Activated CD8-positive, alpha-beta T cell treated with anti-CD3 and anti-CD28 coated beads, Interleukin-2, amount 10 ng/mL, durations not matched to agents 7 days and 5 days (primary cell): Measurements from ENCODE around the gene MMP11. TPM values are rescaled to one million over a fixed set of nuclear protein-coding genes. Genes with fewer than 3 reads are reported as not detected.

Experiments used
- ATAC-seq: fragments of 150-1000 bp; cut with Tn5 transposase; one replicate; pipeline ENCODE4 v1.10.0; 2021; ENCODE audit warnings: moderate library complexity
- CTCF ChIA-PET: fragments of 350-600 bp; sonication (Branson Sonifier 250); formaldehyde crosslinking; loops from one replicate; lab custom pipeline; 2021; ENCODE audit warnings: antibody characterized with exemption; lab: Charles Lee
- POLR2A ChIA-PET: fragments of 350-600 bp; sonication (Branson Sonifier 250); formaldehyde crosslinking; loops from one replicate; lab custom pipeline; 2021; ENCODE audit warnings: antibody characterized with exemption; lab: Charles Lee
- DNase-seq: peaks from one replicate; pipeline ENCODE4 v3.0.0-alpha.2; 2020
- H3K27ac Mint-ChIP-seq: one replicate; pipeline ENCODE4 v1.8.0; 2021; ENCODE audit warnings: mild to moderate bottlenecking, mixed read lengths
- H3K27me3 Mint-ChIP-seq: one replicate; pipeline ENCODE4 v1.8.0; 2021; ENCODE audit warnings: low read depth, mixed read lengths
- H3K36me3 Mint-ChIP-seq: one replicate; pipeline ENCODE4 v1.8.0; 2021; ENCODE audit warnings: low read depth, mixed read lengths
- H3K4me1 Mint-ChIP-seq: one replicate; pipeline ENCODE4 v1.8.0; 2021; ENCODE audit warnings: low read depth, mixed read lengths
- H3K4me3 Mint-ChIP-seq: one replicate; pipeline ENCODE4 v1.8.0; 2021; ENCODE audit warnings: mild to moderate bottlenecking, mixed read lengths
- H3K9me3 Mint-ChIP-seq: one replicate; pipeline ENCODE4 v1.8.0; 2022; ENCODE audit warnings: mixed read lengths; ENCODE audit not compliant: insufficient read depth
- total RNA-seq, 2 experiments: library from RNA; stranded (reverse); gene quantifications; one replicate each; pipeline ENCODE4 v1.2.3, GENCODE V29; 2021

Gene MMP11
- total RNA-seq, 2 experiments from 2014 or later = 0.42 to 0.55 TPM

- Mint-ChIP-seq H3K9me3 (no peaks in the 10 kb centered on the region), H3K36me3 (no peaks in the 10 kb centered on the region), H3K4me3 (no peak overlapping the region), H3K27ac (peak overlapping the region; percentile 20), H3K4me1 (peaks cover 26% of the 10 kb centered on the region), H3K27me3 (no peaks in the 10 kb centered on the region)
- ChIA-PET POLR2A (no interaction called here), CTCF (no interaction called here)
- no peak for DNase-seq
- ATAC-seq = no peak
These were observed 9.6 kb downstream of the MMP11 start for GRCh38 chr22:23782252-23782651.

GRCh38 chr22:23782703-23783102, 10.1 kb downstream of the MMP11 start:
- no peaks in the 10 kb centered on the region for H3K27me3 Mint-ChIP-seq
- no peak for ATAC-seq
- POLR2A ChIA-PET = no interaction called here
- H3K4me3 Mint-ChIP-seq = no peak overlapping the region
- CTCF ChIA-PET = no interaction called here
- H3K4me1 Mint-ChIP-seq = peaks cover 29% of the 10 kb centered on the region
- H3K36me3 Mint-ChIP-seq = no peaks in the 10 kb centered on the region
- peak overlapping the region; percentile 20 for H3K27ac Mint-ChIP-seq
- no peak for DNase-seq
- H3K9me3 Mint-ChIP-seq = no peaks in the 10 kb centered on the region

GRCh38 chr22:23783265-23784150, 10.9 kb downstream of the MMP11 start:
- no peak for ATAC-seq
- DNase-seq = no peak
- Mint-ChIP-seq H3K27me3 (no peaks in the 10 kb centered on the region), H3K4me3 (peak overlapping the region; percentile 36), H3K36me3 (peaks cover 2% of the 10 kb centered on the region), H3K9me3 (no peaks in the 10 kb centered on the region), H3K4me1 (peaks cover 36% of the 10 kb centered on the region), H3K27ac (peak overlapping the region; percentile 84)
- ChIA-PET POLR2A (no interaction called here), CTCF (no interaction called here)

GRCh38 chr22:23784215-23784732, 11.6 kb downstream of the MMP11 start:
- peak overlapping the region; percentile 84 for H3K27ac Mint-ChIP-seq
- H3K4me1 Mint-ChIP-seq = peaks cover 42% of the 10 kb centered on the region
- CTCF ChIA-PET = interaction anchor here (1.8 kb wide), 1 partner anchor 73 kb away, joined by 4 read pairs; the partner anchor contains the start of gene SLC2A11
- peaks cover 6% of the 10 kb centered on the region for H3K36me3 Mint-ChIP-seq
- DNase-seq = peak; percentile 66
- POLR2A ChIA-PET = no interaction called here
- peak overlapping the region; percentile 36 for H3K4me3 Mint-ChIP-seq
- H3K27me3 Mint-ChIP-seq = no peaks in the 10 kb centered on the region
- no peak for ATAC-seq
- H3K9me3 Mint-ChIP-seq = no peaks in the 10 kb centered on the region

GRCh38 chr22:23786261-23786710, 13.6 kb downstream of the MMP11 start:
- CTCF ChIA-PET = interaction anchor here (1.1 to 1.8 kb wide), 5 partner anchors 16 to 71 kb away, joined by 4 to 8 read pairs (median 6); partner anchors contain the start of genes CHCHD10 and SLC2A11
- H3K9me3 Mint-ChIP-seq = no peaks in the 10 kb centered on the region
- peaks cover 14% of the 10 kb centered on the region for H3K36me3 Mint-ChIP-seq
- POLR2A ChIA-PET = interaction anchor here (0.9 to 2.9 kb wide), 8 partner anchors 11 to 225 kb away, joined by 3 to 18 read pairs (median 4); partner anchors contain the start of genes CABIN1, CHCHD10, MIF and SLC2A11
- peak; percentile 52 for DNase-seq
- peak overlapping the region; percentile 96 for H3K27ac Mint-ChIP-seq
- H3K27me3 Mint-ChIP-seq = no peaks in the 10 kb centered on the region
- peak overlapping the region; percentile 91 for H3K4me3 Mint-ChIP-seq
- ATAC-seq = peak; percentile 20
- H3K4me1 Mint-ChIP-seq = peaks cover 52% of the 10 kb centered on the region

GRCh38 chr22:23786752-23787599, 14.3 kb downstream of the MMP11 start, which contains the start of gene SMARCB1:
TSS of gene SMARCB1 (plus strand) at chr22:23786966. CDS start at chr22:23787170, 204 bp downstream.
- no peaks in the 10 kb centered on the region for H3K27me3 Mint-ChIP-seq
- peak within 1 kb of the TSS; percentile 91 for H3K4me3 Mint-ChIP-seq
- H3K36me3 Mint-ChIP-seq = peaks cover 18% of the 10 kb centered on the region
- ATAC-seq (peak; percentile 80), DNase-seq (peak; percentile 89)
- H3K4me1 Mint-ChIP-seq = peaks cover 56% of the 10 kb centered on the region
- CTCF ChIA-PET = interaction anchor here (1.0 to 2.1 kb wide), 7 partner anchors 12 to 65 kb away, joined by 3 to 8 read pairs (median 6); partner anchors contain the start of gene CHCHD10
- no peaks in the 10 kb centered on the region for H3K9me3 Mint-ChIP-seq
- H3K27ac Mint-ChIP-seq = peak within 1 kb of the TSS; percentile 96
- POLR2A ChIA-PET = interaction anchor here (1.0 to 2.9 kb wide), 8 partner anchors 12 to 107 kb away, joined by 3 to 18 read pairs (median 5); partner anchors contain the start of genes CHCHD10, MIF and ZNF70

GRCh38 chr22:23787600-23787896, 14.9 kb downstream of the MMP11 start:
- Mint-ChIP-seq H3K27ac (peak overlapping the region; percentile 96), H3K36me3 (peaks cover 23% of the 10 kb centered on the region), H3K27me3 (no peaks in the 10 kb centered on the region), H3K9me3 (no peaks in the 10 kb centered on the region), H3K4me3 (peak overlapping the region; percentile 91), H3K4me1 (peaks cover 62% of the 10 kb centered on the region)
- DNase-seq (no peak), ATAC-seq (no peak)
- POLR2A ChIA-PET = interaction anchor here (0.6 to 2.9 kb wide), 9 partner anchors 13 to 59 kb away, joined by 3 to 18 read pairs (median 5); partner anchors contain the start of genes C22orf15, CHCHD10 and ZNF70
- CTCF ChIA-PET = interaction anchor here (1.0 to 2.1 kb wide), 5 partner anchors 12 to 64 kb away, joined by 3 to 8 read pairs (median 5); no protein-coding TSS in a partner anchor

GRCh38 chr22:23787910-23788309, 15.3 kb downstream of the MMP11 start:
- DNase-seq (no peak), ATAC-seq (no peak)
- peak overlapping the region; percentile 91 for H3K4me3 Mint-ChIP-seq
- no peaks in the 10 kb centered on the region for H3K27me3 Mint-ChIP-seq
- H3K4me1 Mint-ChIP-seq = peaks cover 65% of the 10 kb centered on the region
- H3K9me3 Mint-ChIP-seq = no peaks in the 10 kb centered on the region
- H3K36me3 Mint-ChIP-seq = peaks cover 27% of the 10 kb centered on the region
- ChIA-PET CTCF (interaction anchor here (1.2 to 2.1 kb wide), 3 partner anchors 12 to 62 kb away, joined by 4 to 8 read pairs (median 5); no protein-coding TSS in a partner anchor), POLR2A (interaction anchor here (0.6 to 2.5 kb wide), 5 partner anchors 25 to 60 kb away, joined by 3 to 12 read pairs (median 4); partner anchors contain the start of genes C22orf15 and ZNF70)
- peak overlapping the region; percentile 96 for H3K27ac Mint-ChIP-seq

GRCh38 chr22:23789121-23789520, 16.5 kb downstream of the MMP11 start:
- Mint-ChIP-seq H3K27ac (no peak overlapping the region), H3K4me3 (peak overlapping the region; percentile 91), H3K27me3 (no peaks in the 10 kb centered on the region), H3K9me3 (no peaks in the 10 kb centered on the region), H3K4me1 (peaks cover 60% of the 10 kb centered on the region), H3K36me3 (peaks cover 35% of the 10 kb centered on the region)
- POLR2A ChIA-PET = interaction anchor here (2.5 kb wide), 1 partner anchor 31 kb away, joined by 12 read pairs; no protein-coding TSS in a partner anchor
- CTCF ChIA-PET = interaction anchor here (1.0 to 2.1 kb wide), 4 partner anchors 17 to 105 kb away, joined by 3 to 8 read pairs (median 3); partner anchors contain the start of genes MIF and MMP11
- DNase-seq = no peak
- ATAC-seq = no peak

GRCh38 chr22:23789638-23790037, 17.0 kb downstream of the MMP11 start:
- Mint-ChIP-seq H3K4me1 (peaks cover 55% of the 10 kb centered on the region), H3K27ac (no peak overlapping the region), H3K36me3 (peaks cover 39% of the 10 kb centered on the region), H3K4me3 (no peak overlapping the region), H3K27me3 (no peaks in the 10 kb centered on the region), H3K9me3 (no peaks in the 10 kb centered on the region)
- no peak for ATAC-seq
- DNase-seq = no peak
- CTCF ChIA-PET = interaction anchor here (1.0 to 1.3 kb wide), 3 partner anchors 17 to 105 kb away, joined by 3 read pairs; partner anchors contain the start of genes MIF and MMP11
- POLR2A ChIA-PET = no interaction called here
